Smooth muscle cell (in vitro differentiated cells): ENCODE data around the gene CHMP1A. TPM values are rescaled to one million over a fixed set of nuclear protein-coding genes. Genes with fewer than 3 reads are reported as not detected.

Source experiments
- DNase-seq: peaks from one replicate; lab custom pipeline; 2025; ENCODE audit not compliant: unreplicated experiment; lab: John Stamatoyannopoulos, UW
- H2AFZ ChIP-seq: fragments of 200-600 bp; sonication (generic); 2 replicates; pipeline ENCODE4 v1.6.0; 2016; ENCODE audit warnings: antibody characterized with exemption, low read depth, mild to moderate bottlenecking
- H3F3A ChIP-seq: fragments of 200-600 bp; sonication (generic); 2 replicates; pipeline ENCODE4 v1.6.0; 2017; ENCODE audit warnings: antibody characterized with exemption, low read depth
- H3K27ac ChIP-seq: fragments of 200-600 bp; sonication (generic); 2 replicates; pipeline ENCODE4 v1.5.1; 2016; ENCODE audit warnings: low read depth, mild to moderate bottlenecking
- H3K27me3 ChIP-seq: fragments of 200-600 bp; sonication (generic); 2 replicates; pipeline ENCODE4 v1.6.1; 2016; ENCODE audit warnings: low read depth, mild to moderate bottlenecking
- H3K36me3 ChIP-seq: fragments of 200-600 bp; sonication (generic); 2 replicates; pipeline ENCODE4 v1.5.1; 2016; ENCODE audit warnings: low read depth
- H3K4me1 ChIP-seq: fragments of 200-600 bp; sonication (generic); 2 replicates; pipeline ENCODE4 v1.5.1; 2016; ENCODE audit warnings: low read depth
- H3K4me2 ChIP-seq: fragments of 200-600 bp; sonication (generic); 2 replicates; pipeline ENCODE4 v1.6.0; 2016; ENCODE audit warnings: mild to moderate bottlenecking
- H3K4me3 ChIP-seq: fragments of 200-600 bp; sonication (generic); 2 replicates; pipeline ENCODE4 v1.5.1; 2016; ENCODE audit warnings: mild to moderate bottlenecking
- H3K79me2 ChIP-seq: fragments of 200-600 bp; sonication (generic); 2 replicates; pipeline ENCODE4 v1.6.0; 2016; ENCODE audit warnings: low read depth, mild to moderate bottlenecking
- H3K9ac ChIP-seq: fragments of 200-600 bp; sonication (generic); 2 replicates; pipeline ENCODE4 v1.6.0; 2016; ENCODE audit warnings: low read depth
- H3K9me3 ChIP-seq: fragments of 200-600 bp; sonication (generic); replicated peaks from 2 replicates; pipeline ENCODE4 v1.5.1; 2016; ENCODE audit warnings: low read depth
- H4K20me1 ChIP-seq: fragments of 200-600 bp; sonication (generic); 2 replicates; pipeline ENCODE4 v1.6.0; 2016; ENCODE audit warnings: low read depth
- CTCF ChIP-seq: fragments of 200-600 bp; sonication (generic); IDR thresholded peaks from 2 replicates; pipeline ENCODE4 v1.5.1; 2017; ENCODE audit warnings: borderline replicate concordance, mild to moderate bottlenecking, antibody characterized with exemption; ENCODE audit not compliant: insufficient read depth, poor library complexity, severe bottlenecking
- WGBS: methylation state at CpG from one replicate; pipeline ENCODE4 v1.1.7; 2016; ENCODE audit warnings: low lambda C conversion rate; 5-methylcytosine and 5-hydroxymethylcytosine counted together
- polyA plus RNA-seq: library from polyadenylated mRNA; unstranded; fragments of >200 nt; fragmentation: Nextera tagmentation; extraction: Ambion mirVana; gene quantifications from 2 replicates; pipeline ENCODE4 v1.2.1, GENCODE V29; 2016
- total RNA-seq: library from RNA; depleted of rRNA; stranded (reverse); fragments of >200 nt; gene quantifications from 2 replicates; pipeline ENCODE4 v1.2.3, GENCODE V29; 2014

The CHMP1A gene
- total and polyA plus RNA-seq, 2 experiments from 2014 or later = 40.0 to 68.4 TPM

GRCh38 chr16:89596061-89596689, 61.3 kb downstream of the CHMP1A start:
- H3K4me1 ChIP-seq = no peaks in the 10 kb centered on the region
- no peak overlapping the region for H3K27ac ChIP-seq
- H3K4me3 ChIP-seq = no peak overlapping the region
- no peak for TF ChIP-seq CTCF
- no peak overlapping the region for H3K9ac ChIP-seq
- WGBS = 87% methylated on average over 25 of the region's 25 CpGs
- no peak overlapping the region for H2AFZ ChIP-seq
- H3K9me3 ChIP-seq = no peaks in the 10 kb centered on the region
- H3K4me2 ChIP-seq = no peak overlapping the region
- H4K20me1 ChIP-seq = no peaks in the 10 kb centered on the region
- H3K36me3 ChIP-seq = no peaks in the 10 kb centered on the region
- DNase-seq = no peak
- H3K27me3 ChIP-seq = no peaks in the 10 kb centered on the region
- no peaks in the 10 kb centered on the region for H3F3A ChIP-seq
- no peaks in the 10 kb centered on the region for H3K79me2 ChIP-seq

GRCh38 chr16:89595330-89596060, 62.0 kb downstream of the CHMP1A start:
- H3K9me3 ChIP-seq = no peaks in the 10 kb centered on the region
- no peaks in the 10 kb centered on the region for H3K4me1 ChIP-seq
- H2AFZ ChIP-seq = no peak overlapping the region
- no peak overlapping the region for H3K27ac ChIP-seq
- H3F3A ChIP-seq = no peaks in the 10 kb centered on the region
- no peak overlapping the region for H3K4me3 ChIP-seq
- DNase-seq = no peak
- no peaks in the 10 kb centered on the region for H4K20me1 ChIP-seq
- H3K9ac ChIP-seq = no peak overlapping the region
- 95% methylated on average over 47 of the region's 47 CpGs for WGBS
- H3K36me3 ChIP-seq = no peaks in the 10 kb centered on the region
- H3K79me2 ChIP-seq = no peaks in the 10 kb centered on the region
- H3K27me3 ChIP-seq = no peaks in the 10 kb centered on the region
- H3K4me2 ChIP-seq = no peak overlapping the region
- TF ChIP-seq CTCF = no peak

Other genes starting within 250 kb of the CHMP1A start
- gene ANKRD11, start 167.1 kb downstream of the CHMP1A start, total RNA-seq = 31.5 and 43.2 TPM in 2 replicates
- gene ANKRD11, start 167.1 kb downstream of the CHMP1A start, polyA plus RNA-seq = 105 and 118 TPM in 2 replicates
- gene SPG7, start 149.3 kb downstream of the CHMP1A start, total RNA-seq = 49.3 and 94.6 TPM in 2 replicates
- 61.4 and 75.4 TPM in 2 replicates for gene SPG7, start 149.3 kb downstream of the CHMP1A start, polyA plus RNA-seq
- 3,317 and 3,917 TPM in 2 replicates for gene RPL13, start 97.0 kb downstream of the CHMP1A start, total RNA-seq
- gene RPL13, start 97.0 kb downstream of the CHMP1A start, polyA plus RNA-seq = 1,063 and 1,144 TPM in 2 replicates
- gene CPNE7, start 82.0 kb downstream of the CHMP1A start, total RNA-seq = 0.58 TPM in 1 of 2 replicates, not detected in the other
- 0.14 and 0.43 TPM in 2 replicates for gene CPNE7, start 82.0 kb downstream of the CHMP1A start, polyA plus RNA-seq
- gene DPEP1, start 44.1 kb downstream of the CHMP1A start, total RNA-seq = not detected in 2 replicates
- gene DPEP1, start 44.1 kb downstream of the CHMP1A start, polyA plus RNA-seq = 0.30 TPM in 1 of 2 replicates, not detected in the other
- gene SPATA33, start 128 bp upstream of the CHMP1A start, total RNA-seq = 4.0 TPM in 2 replicates
- 8.1 and 10.4 TPM in 2 replicates for gene SPATA33, start 128 bp upstream of the CHMP1A start, polyA plus RNA-seq
- gene CDK10, start 29.0 kb upstream of the CHMP1A start, total RNA-seq = 22.2 and 24.4 TPM in 2 replicates
- gene CDK10, start 29.0 kb upstream of the CHMP1A start, polyA plus RNA-seq = 77.0 and 84.9 TPM in 2 replicates
- gene SPATA2L, start 44.0 kb upstream of the CHMP1A start, total RNA-seq = 7.8 and 10.2 TPM in 2 replicates
- gene SPATA2L, start 44.0 kb upstream of the CHMP1A start, polyA plus RNA-seq = 14.1 and 16.5 TPM in 2 replicates
- gene VPS9D1, start 63.2 kb upstream of the CHMP1A start, total RNA-seq = 6.7 and 10.6 TPM in 2 replicates
- gene VPS9D1, start 63.2 kb upstream of the CHMP1A start, polyA plus RNA-seq = 13.0 and 15.7 TPM in 2 replicates
- 5.3 and 8.0 TPM in 2 replicates for gene ZNF276, start 63.8 kb upstream of the CHMP1A start, total RNA-seq
- gene ZNF276, start 63.8 kb upstream of the CHMP1A start, polyA plus RNA-seq = 11.0 and 11.7 TPM in 2 replicates
- gene FANCA, start 158.9 kb upstream of the CHMP1A start, total RNA-seq = 6.0 and 17.7 TPM in 2 replicates
- 13.1 and 16.7 TPM in 2 replicates for gene FANCA, start 158.9 kb upstream of the CHMP1A start, polyA plus RNA-seq
- gene SPIRE2, start 170.8 kb upstream of the CHMP1A start, total RNA-seq = 1.1 and 1.4 TPM in 2 replicates
- 1.1 and 2.2 TPM in 2 replicates for gene SPIRE2, start 170.8 kb upstream of the CHMP1A start, polyA plus RNA-seq
- 69.7 and 99.8 TPM in 2 replicates for gene TCF25, start 215.9 kb upstream of the CHMP1A start, total RNA-seq
- 174 and 272 TPM in 2 replicates for gene TCF25, start 215.9 kb upstream of the CHMP1A start, polyA plus RNA-seq